HG02943 (cell line): Measurements from ENCODE around the gene BAIAP2.

Source experiments
- ATAC-seq: cut with Tn5 transposase; IDR thresholded peaks from one replicate; pipeline ENCODE4 v1.9.1; 2021; ENCODE audit warnings: mild to moderate bottlenecking, low read depth, moderate library complexity; ENCODE audit not compliant: unreplicated experiment

BAIAP2 gene

DNA sequence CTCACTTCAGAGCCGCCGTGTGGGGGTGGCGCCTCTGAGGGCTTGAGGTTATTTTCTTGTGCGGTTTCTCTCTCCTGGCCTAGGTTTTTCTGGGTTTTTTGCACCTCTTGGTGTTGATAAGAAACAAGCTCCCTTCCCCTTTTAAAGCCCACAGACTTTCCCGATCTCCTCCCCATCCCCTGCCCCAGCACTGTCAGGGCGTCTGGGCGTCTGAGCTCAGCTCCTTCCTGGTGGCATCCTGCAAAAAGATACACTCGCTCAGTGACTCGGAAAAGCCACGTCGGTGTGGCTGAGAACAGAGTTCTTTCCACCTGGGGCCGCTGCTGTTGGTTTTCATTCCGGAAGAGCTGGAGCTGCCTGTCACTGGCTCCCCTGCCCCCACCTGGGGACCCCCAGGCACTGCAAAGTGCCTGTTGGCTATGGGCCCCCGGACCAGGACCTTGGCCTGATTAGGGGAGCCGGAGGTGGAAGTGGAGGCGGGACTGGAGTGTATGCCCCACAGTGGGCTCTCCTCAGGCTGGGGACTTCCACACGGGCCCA, 14.5 kb downstream of the BAIAP2 start:
- ATAC-seq = no peak

GRCh38 chr17:81049973-81050551, 15.1 kb downstream of the BAIAP2 start:
- no peak for ATAC-seq

- ATAC-seq = no peak
Measured at GRCh38 chr17:81050645-81051625, 16.0 kb downstream of the BAIAP2 start.

DNA sequence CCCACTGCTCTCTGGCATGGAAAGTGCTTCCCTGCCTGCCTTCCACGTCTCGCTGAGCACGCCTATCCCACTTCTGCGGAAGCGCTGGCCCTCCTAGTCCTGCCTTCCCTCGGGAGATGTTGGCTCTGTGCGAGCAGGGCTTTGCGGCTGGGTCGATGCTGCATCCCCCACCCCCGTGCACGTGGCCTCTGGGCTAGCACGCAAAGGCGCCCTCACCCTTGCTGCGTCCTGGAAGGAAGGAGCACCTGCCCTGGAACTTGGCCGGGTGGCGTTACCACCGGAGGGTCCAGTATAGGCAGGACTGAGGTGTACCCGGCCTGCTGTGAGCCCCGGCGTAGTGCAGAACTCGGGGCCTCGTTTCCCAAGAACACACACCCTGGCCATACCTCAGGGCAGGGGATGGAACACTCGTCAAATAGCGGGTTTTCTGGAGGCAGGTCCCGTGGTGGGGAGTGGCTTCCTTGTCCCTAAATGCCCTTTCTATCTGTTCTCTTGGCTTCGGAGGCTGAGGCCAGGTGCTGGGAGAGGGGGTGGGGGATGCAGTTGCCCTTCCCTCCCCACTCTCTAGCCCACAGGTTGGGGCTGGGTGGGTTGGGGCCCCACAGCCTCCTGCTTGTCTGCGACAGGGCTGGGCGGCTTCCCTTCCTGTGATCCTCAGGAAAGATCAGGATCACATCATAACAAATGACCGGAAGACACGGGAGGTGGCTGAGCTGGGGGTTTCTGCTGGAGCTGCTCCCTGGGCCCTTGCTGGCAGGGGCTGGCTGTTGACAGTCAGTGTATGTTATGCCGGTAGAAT, 17.4 kb downstream of the BAIAP2 start:
- no peak for ATAC-seq

GRCh38 chr17:81053041-81053970, 18.4 kb downstream of the BAIAP2 start:
- ATAC-seq = no peak

- no peak for ATAC-seq
Measured at GRCh38 chr17:81054308-81054707, 19.4 kb downstream of the BAIAP2 start.

DNA sequence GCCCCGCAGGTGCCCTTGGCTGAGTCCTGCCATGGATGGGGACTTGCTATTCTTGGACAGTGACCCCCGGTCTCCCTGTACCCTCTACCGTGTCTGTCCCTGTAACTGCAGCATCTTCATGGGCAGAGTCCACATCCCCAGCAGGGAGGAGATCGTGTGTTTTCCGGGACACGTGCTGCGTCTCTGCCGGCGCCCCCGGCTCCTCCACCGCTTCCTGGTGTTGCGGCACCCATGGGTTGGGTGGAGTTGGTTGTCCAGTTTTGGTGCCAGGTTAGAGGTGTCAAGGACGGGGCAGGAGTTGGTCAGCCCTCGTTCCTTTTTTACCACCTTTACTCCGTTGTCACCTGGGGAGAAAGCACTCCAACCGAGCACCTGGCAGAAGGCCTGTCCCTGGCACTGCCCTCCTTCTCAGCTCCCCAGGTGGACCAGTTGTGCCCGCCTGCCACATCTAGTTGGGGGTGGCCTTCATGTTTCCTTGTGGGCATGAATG, 20.0 kb downstream of the BAIAP2 start:
- no peak for ATAC-seq

GRCh38 chr17:81056312-81056711, 21.4 kb downstream of the BAIAP2 start:
- ATAC-seq = no peak

DNA sequence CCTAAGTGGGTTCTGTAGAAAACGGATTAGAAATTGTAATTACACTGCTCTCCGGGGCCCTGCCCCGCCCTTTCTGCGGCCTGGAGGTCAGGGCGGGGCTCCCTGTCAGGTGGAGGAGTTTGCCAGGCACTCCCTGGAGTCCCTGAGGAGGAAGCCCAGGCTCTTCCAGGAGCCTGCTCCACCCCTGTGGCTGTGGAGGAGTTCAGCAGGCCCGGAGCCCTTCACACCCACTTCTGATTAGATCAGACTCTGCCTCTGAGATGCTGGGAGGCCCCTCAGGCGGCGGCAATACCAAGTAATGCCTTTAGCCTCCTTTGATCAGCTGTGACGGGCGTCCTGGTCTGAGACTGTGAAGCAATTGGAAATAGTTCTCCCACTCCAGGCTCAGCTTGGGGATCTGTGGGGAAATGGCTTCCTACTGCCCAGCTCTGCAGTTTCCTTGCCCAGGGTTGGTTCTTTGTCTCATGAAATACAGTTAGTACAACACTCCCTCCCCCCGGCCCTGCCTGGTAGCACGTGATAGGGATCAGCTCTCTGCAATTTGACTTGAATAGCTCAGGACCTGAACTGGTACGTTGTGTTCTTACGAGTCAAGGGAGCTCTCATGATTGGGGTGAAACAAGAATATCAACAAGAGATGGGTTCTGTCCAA, 22.3 kb downstream of the BAIAP2 start:
- ATAC-seq = no peak

GRCh38 chr17:81057777-81058176, 22.8 kb downstream of the BAIAP2 start:
- no peak for ATAC-seq

DNA sequence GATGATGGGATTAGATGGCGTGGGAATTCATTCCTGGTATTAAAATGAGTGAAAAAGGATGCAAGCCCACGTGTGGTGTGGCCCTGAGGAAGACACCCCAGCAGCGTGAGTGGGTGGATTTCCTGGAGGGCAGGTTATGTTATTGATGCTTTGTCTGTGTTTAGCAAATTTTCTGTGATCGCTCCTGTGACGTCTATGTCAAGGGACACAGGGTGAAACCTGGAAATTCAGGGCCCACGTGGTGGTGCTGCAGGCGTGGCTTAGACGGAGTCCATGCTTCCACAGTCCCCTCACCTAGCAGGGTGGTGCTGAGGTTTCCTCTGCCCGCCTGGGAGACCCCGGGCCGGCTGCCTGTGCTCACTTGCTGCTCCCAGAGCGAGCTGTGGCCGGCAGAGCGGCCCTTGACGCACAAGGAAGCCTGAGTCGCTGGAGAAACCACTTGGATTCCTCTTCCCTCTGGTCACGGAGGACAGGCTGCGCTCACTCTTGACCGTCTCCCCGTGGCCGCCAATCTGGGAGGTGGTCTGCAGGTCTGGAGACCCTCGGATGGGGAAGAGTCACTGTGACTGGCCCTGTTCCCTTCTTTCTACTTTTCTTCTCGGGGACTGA, 23.4 kb downstream of the BAIAP2 start:
- ATAC-seq = no peak

- no peak for ATAC-seq
Measured at GRCh38 chr17:81059026-81059425, 24.1 kb downstream of the BAIAP2 start.

GRCh38 chr17:81060416-81060815, 25.5 kb downstream of the BAIAP2 start:
- no peak for ATAC-seq

DNA sequence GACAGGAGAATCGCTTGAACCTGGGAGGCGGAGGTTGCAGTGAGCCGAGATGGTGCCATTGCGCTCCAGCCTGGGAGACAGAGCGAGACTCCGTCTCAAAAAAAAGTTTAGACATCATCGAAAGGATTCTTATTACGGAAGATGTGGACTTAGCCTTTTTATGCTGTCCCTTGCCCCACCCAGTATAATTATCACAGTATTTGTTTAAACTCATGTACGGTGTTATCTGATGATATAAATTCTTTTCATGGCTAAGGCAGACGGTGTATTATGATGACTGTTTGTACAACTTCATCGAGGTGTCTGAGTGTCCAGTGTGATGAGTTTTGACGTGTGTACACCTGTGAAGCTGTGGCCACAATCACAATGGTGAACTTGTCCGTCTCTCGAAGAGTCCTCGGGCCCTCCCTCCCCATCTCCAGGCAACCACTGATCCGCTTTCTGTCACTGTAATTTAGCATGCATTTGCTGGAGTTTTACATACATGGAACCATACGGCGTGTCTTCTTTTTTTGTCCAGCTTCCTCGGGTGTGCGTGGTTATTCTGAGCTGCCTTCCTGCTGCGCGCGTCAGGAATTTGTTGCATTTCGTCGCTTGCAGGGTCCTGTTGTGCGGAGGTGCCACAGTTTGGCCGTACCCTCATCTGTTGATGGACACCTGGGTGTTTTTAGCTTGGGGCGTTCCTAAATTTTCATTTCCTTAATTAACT, 26.2 kb downstream of the BAIAP2 start:
- ATAC-seq = no peak

- ATAC-seq = no peak
Measured at GRCh38 chr17:81062014-81062780, 27.2 kb downstream of the BAIAP2 start.

DNA sequence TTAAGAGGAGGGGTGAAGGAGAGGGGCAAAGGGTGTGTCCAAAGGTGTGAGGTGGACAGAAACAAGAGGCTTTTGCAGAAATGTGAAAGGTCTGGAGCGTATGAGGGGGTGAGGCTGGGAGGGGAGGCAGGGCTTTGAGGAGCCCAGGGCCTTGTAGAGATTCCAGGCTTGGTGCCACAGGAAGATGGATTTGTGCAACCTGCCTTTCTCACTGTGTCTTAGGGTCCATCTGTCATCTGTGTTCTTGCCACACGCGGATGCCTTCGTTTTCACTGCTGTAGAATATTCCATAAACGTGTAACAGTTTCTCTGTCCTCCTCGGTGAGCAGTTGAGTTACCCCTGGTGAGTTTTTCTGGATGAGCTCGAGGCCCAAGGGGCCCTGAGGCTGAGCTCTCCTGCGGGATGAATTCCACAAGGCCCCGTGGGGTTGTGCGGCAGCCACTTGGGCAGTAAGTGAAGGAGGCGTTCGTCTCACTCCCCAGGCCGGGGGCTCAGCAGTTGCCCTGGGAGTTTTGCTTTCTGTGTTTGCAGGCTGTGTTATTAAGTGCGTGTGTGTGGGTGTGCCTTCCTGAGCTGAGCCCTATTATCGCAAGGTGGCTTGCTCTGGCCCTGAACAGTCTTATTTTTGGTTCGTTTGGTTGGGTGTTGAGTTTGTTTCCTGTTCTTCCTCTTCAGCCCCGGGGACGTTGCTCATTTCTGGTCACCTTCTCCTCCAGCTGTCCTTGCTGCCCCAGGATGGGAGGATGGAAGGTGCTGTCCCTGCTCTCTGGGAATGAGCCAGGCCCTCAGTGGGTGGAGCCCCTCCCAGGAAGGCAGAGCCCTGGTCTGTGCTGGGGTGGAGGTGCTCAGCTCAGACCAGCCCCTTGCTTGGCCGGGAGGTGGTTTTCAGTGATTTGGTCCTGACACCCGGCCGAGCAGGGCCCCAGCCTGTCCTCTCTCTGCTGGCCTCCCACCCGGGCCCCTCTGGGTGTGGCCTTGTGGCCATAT, 28.4 kb downstream of the BAIAP2 start:
- ATAC-seq = no peak
